ENCODE data around the gene HHAT.
"Not testable (repeated sequence)": the region's sequence is repeated elsewhere in the genome, so short reads cannot be mapped to it uniquely, and the experiment has no call there.

Gene HHAT

GRCh38 chr1:210342986-210343780 lies 14.5 kb downstream of the HHAT start:
- no peak overlapping the region for H3K27ac ChIP-seq
- TF ChIP-seq ZFX (IDR thresholded peaks at IDR 0.05) = no peak
- TF ChIP-seq, protein P1, sequence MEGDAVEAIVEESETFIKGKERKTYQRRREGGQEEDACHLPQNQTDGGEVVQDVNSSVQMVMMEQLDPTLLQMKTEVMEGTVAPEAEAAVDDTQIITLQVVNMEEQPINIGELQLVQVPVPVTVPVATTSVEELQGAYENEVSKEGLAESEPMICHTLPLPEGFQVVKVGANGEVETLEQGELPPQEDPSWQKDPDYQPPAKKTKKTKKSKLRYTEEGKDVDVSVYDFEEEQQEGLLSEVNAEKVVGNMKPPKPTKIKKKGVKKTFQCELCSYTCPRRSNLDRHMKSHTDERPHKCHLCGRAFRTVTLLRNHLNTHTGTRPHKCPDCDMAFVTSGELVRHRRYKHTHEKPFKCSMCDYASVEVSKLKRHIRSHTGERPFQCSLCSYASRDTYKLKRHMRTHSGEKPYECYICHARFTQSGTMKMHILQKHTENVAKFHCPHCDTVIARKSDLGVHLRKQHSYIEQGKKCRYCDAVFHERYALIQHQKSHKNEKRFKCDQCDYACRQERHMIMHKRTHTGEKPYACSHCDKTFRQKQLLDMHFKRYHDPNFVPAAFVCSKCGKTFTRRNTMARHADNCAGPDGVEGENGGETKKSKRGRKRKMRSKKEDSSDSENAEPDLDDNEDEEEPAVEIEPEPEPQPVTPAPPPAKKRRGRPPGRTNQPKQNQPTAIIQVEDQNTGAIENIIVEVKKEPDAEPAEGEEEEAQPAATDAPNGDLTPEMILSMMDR (conservative IDR thresholded peaks at IDR 0.05) = no peak

GRCh38 chr1:210344706-210345105 lies 16.0 kb downstream of the HHAT start:
- H3K27ac ChIP-seq = no peak overlapping the region
- TF ChIP-seq, protein P1 (conservative IDR thresholded peaks at IDR 0.05) = no peak
- TF ChIP-seq ZFX (IDR thresholded peaks at IDR 0.05) = no peak

GRCh38 chr1:210347112-210347511 lies 18.4 kb downstream of the HHAT start:
- TF ChIP-seq, protein P1 (conservative IDR thresholded peaks at IDR 0.05) = no peak
- no peak for TF ChIP-seq ZFX (IDR thresholded peaks at IDR 0.05)
- no peak overlapping the region for H3K27ac ChIP-seq

- no peak overlapping the region for H3K27ac ChIP-seq
- no peak for TF ChIP-seq ZFX (IDR thresholded peaks at IDR 0.05)
Measured at GRCh38 chr1:210351496-210351895, 22.8 kb downstream of the HHAT start.

- no peak for TF ChIP-seq ZFX (IDR thresholded peaks at IDR 0.05)
- TF ChIP-seq, protein P1 (conservative IDR thresholded peaks at IDR 0.05) = no peak
- no peak overlapping the region for H3K27ac ChIP-seq
Measured at GRCh38 chr1:210352575-210352974, 23.9 kb downstream of the HHAT start.

- H3K27ac ChIP-seq = not testable (repeated sequence)
Measured at GRCh38 chr1:210354305-210354704, 25.6 kb downstream of the HHAT start.

DNA sequence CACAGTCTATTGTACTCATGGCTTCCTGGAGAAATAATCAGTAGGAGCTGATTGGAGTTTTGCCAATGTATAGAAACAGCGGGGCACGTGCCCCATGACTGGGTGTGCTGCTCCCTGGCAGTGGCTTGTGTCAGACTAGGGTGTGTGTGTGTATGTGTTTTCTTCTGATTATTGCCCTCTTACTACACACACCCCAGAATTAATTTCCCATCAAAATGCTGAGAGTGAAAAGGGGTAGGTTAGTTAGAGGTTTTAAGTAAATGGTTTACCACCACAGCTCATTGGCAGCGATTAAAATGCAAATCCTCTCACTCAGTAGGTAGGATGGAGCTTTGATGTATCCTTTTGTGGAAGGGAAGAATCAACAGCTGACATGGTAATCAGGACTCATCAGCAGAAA lies 29.9 kb downstream of the HHAT start:
- TF ChIP-seq ZFX (IDR thresholded peaks at IDR 0.05) = no peak
- no peak overlapping the region for H3K27ac ChIP-seq

DNA sequence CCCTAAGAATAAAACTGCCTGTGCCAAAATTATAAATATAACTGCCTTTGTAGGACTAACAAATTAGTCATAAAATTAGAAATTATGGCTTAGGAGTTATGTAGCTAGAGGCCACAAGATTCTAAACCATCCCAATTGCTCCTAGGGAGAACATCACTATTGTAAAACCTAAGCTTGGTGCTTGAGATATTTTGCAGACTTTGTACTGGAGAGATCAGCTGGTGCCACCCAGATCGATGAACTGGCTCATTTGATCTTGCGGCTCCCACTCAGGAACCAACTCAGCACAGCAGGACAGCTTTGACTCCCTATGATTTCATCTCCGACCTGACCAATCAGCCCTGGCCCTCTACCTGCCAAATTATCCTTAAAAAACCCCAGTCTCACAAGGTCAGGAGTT lies 30.6 kb downstream of the HHAT start:
- TF ChIP-seq, protein P1 (conservative IDR thresholded peaks at IDR 0.05) = no peak
- TF ChIP-seq ZFX (IDR thresholded peaks at IDR 0.05) = no peak
- H3K27ac ChIP-seq = no peak overlapping the region

DNA sequence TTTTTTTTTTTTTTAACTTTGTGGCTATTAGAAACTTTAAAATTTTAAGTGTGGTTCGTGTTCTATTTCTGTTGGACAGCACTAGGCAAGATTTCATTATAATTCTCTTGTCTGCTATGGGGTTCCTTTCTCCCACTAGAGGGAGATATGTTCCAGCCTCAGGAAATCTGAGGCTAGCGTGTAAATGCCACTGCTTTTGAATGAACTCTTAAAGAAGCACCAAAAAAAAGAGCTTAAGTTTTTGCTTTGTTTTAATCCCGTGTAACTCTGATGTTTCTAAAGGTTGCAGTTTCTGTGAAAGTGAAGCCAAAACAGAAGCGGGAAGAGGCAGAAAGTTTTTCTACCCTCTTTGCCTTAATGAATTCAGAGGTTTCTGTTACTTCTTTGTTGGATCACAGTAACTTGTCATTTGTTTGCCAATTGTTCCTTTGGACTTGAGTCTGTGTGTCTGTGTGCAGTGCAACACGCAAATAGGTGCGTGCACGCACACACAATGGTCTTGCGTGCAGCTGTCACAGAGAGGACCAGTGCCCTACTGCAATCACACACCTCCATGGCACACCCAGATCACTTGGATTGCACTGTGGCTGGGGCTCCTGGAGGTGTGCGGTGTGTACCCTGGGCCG lies 32.3 kb downstream of the HHAT start:
- TF ChIP-seq, protein P1 (conservative IDR thresholded peaks at IDR 0.05) = peak; percentile 88
- TF ChIP-seq ZFX (IDR thresholded peaks at IDR 0.05) = no peak
- no peak overlapping the region for H3K27ac ChIP-seq
